Lung (tissue), 12 donors: ENCODE results near the gene GNPTAB. TPM values are rescaled to one million over a fixed set of nuclear protein-coding genes. Genes with fewer than 3 reads are reported as not detected.

Source experiments
- ATAC-seq: fragments of 200-7000 bp; cut with Tn5 transposase; one replicate; pipeline ENCODE4 v1.9.1; 2020; ENCODE audit warnings: moderate number of reproducible peaks; ENCODE audit not compliant: insufficient read depth, low FRiP score
- DNase-seq, 3 donors: peaks; one replicate each; pipeline ENCODE4 v3.0.0-alpha.2; 2013 to 2017
- H3K27ac ChIP-seq, 2 donors: one replicate each; pipeline ENCODE4 v1.5.1; 2013; ENCODE audit warnings: mild to moderate bottlenecking in 2 of 2, moderate library complexity in 2 of 2, control low read depth in 1 of 2, inconsistent platforms in 1 of 2, low read depth in 1 of 2, low read length in 1 of 2
- H3K27me3 ChIP-seq, 3 donors: one replicate each; pipeline ENCODE4 v1.5.1; 2013; ENCODE audit warnings: low read length in 2 of 3; ENCODE audit not compliant: control insufficient read depth in 3 of 3, insufficient read depth in 3 of 3
- H3K36me3 ChIP-seq, 4 donors: one replicate each; pipeline ENCODE4 v1.5.1; 2013; ENCODE audit warnings: low read length in 4 of 4, mild to moderate bottlenecking in 1 of 4, moderate library complexity in 1 of 4; ENCODE audit not compliant: control insufficient read depth in 4 of 4, insufficient read depth in 4 of 4
- H3K4me1 ChIP-seq, 5 donors: one replicate each; pipeline ENCODE4 v1.5.1; 2013; ENCODE audit warnings: low read length in 5 of 5, mild to moderate bottlenecking in 2 of 5, moderate library complexity in 1 of 5; ENCODE audit not compliant: control insufficient read depth in 5 of 5, insufficient read depth in 5 of 5
- H3K4me3 ChIP-seq: one replicate; pipeline ENCODE4 v1.5.1; 2013; ENCODE audit warnings: mild to moderate bottlenecking, control low read depth, moderate library complexity
- H3K9ac ChIP-seq, 2 donors: one replicate each; pipeline ENCODE4 v1.5.1; 2013; ENCODE audit warnings: low read length in 2 of 2, control low read depth in 1 of 2; ENCODE audit not compliant: insufficient read depth in 1 of 2
- H3K9me3 ChIP-seq, 4 donors: one replicate each; pipeline ENCODE4 v1.5.1; 2013; ENCODE audit warnings: low read length in 3 of 4, mild to moderate bottlenecking in 1 of 4, moderate library complexity in 1 of 4; ENCODE audit not compliant: control insufficient read depth in 4 of 4, insufficient read depth in 3 of 4
- CTCF ChIP-seq: IDR thresholded peaks from 2 replicates; pipeline ENCODE4 v1.5.1; 2012; ENCODE audit warnings: mild to moderate bottlenecking; ENCODE audit errors: control extremely low read depth, extremely low read depth
- WGBS, 2 donors: extraction: QIAGEN DNeasy Blood & Tissue Kit; methylation state at CpG; one replicate each; pipeline ENCODE4 v1.1.7; 2013; 5-methylcytosine and 5-hydroxymethylcytosine counted together
- polyA plus RNA-seq, 2 donors: library from polyadenylated mRNA; stranded (reverse); fragments of 200-250 nt; gene quantifications; one replicate each; pipeline ENCODE4 v1.2.1, GENCODE V29; 2013
- total RNA-seq, 2 donors: library from RNA; depleted of rRNA in 1 of 2; stranded (reverse); fragments of >200 nt in 1 of 2; gene quantifications; one replicate each; pipeline ENCODE4 v1.2.1, GENCODE V29; 2014 to 2021
- donor health status: control.
- donor health status: control.
- donor health status: Bipolar disorder and iron deficiency.
- donor health status: healthy.
- donor health status: DM: yes; HTN: yes; CAD: no.

GNPTAB gene
- total and polyA plus RNA-seq, 4 donors: 14.8 to 74.3 (median 39.9) TPM

GRCh38 chr12:101745481-101745880 is 85.3 kb downstream of the GNPTAB start:
- H3K4me1 ChIP-seq: no peaks in the 10 kb centered on the region
- H3K9me3 ChIP-seq: no peaks in the 10 kb centered on the region
- H3K9ac ChIP-seq: no peak overlapping the region
- DNase-seq (no peak), ATAC-seq (no peak)
- H3K4me3 ChIP-seq: no peak overlapping the region
- peaks cover 5 to 28% (median 19%) of the 10 kb centered on the region in 4 donors for H3K36me3 ChIP-seq
- WGBS, 2 donors: 84 to 87% methylated on average over 3 of the region's 3 CpGs
- H3K27me3 ChIP-seq: no peaks in the 10 kb centered on the region
- H3K27ac ChIP-seq: no peak overlapping the region
- no peak for TF ChIP-seq CTCF

- TF ChIP-seq CTCF: no peak
- H3K27ac ChIP-seq: no peak overlapping the region
- H3K9me3 ChIP-seq: peaks cover 0 to 2% (median 0%) of the 10 kb centered on the region in 4 donors
- H3K9ac ChIP-seq: no peak overlapping the region
- no peak for ATAC-seq
- no peak overlapping the region for H3K4me3 ChIP-seq
- H3K27me3 ChIP-seq: no peaks in the 10 kb centered on the region
- H3K36me3 ChIP-seq: peaks cover 10 to 27% (median 17%) of the 10 kb centered on the region in 4 donors
- no peaks in the 10 kb centered on the region for H3K4me1 ChIP-seq
- no peak for DNase-seq
- 86 to 87% methylated on average over 10 of the region's 10 CpGs for WGBS, 2 donors
Observed at GRCh38 chr12:101743724-101744472, 86.9 kb downstream of the GNPTAB start.

GRCh38 chr12:101743242-101743641 is 87.5 kb downstream of the GNPTAB start:
- H3K9ac ChIP-seq: no peak overlapping the region
- H3K27me3 ChIP-seq: no peaks in the 10 kb centered on the region
- ATAC-seq: no peak
- H3K4me3 ChIP-seq: no peak overlapping the region
- H3K27ac ChIP-seq: no peak overlapping the region
- H3K4me1 ChIP-seq: no peaks in the 10 kb centered on the region
- WGBS, 2 donors: 86 to 90% methylated on average over 1 of the region's 1 CpG
- H3K36me3 ChIP-seq: peaks cover 10 to 28% (median 16%) of the 10 kb centered on the region in 4 donors
- TF ChIP-seq CTCF: no peak
- no peak for DNase-seq
- peaks cover 0 to 2% (median 0%) of the 10 kb centered on the region in 4 donors for H3K9me3 ChIP-seq
